Neutrophil (primary cell): ENCODE results near the gene EMILIN1.

Experiments used
- H3K27ac ChIP-seq: fragments of 200-600 bp; sonication (generic); 2 replicates; pipeline ENCODE4 v1.5.1; 2016; ENCODE audit warnings: mild to moderate bottlenecking, moderate library complexity
- H3K27me3 ChIP-seq: fragments of 200-600 bp; sonication (generic); 2 replicates; pipeline ENCODE4 v1.6.0; 2016; ENCODE audit warnings: mild to moderate bottlenecking
- H3K36me3 ChIP-seq: fragments of 200-600 bp; sonication (generic); 2 replicates; pipeline ENCODE4 v1.5.1; 2017
- H3K4me1 ChIP-seq, 2 experiments: fragments of 200-600 bp in 1 of 2; sonication (generic) in 1 of 2; 1 replicate in 1 of 2; 2 replicates in 1 of 2; pipeline versions ENCODE4 v1.5.1 to v1.6.1; 2013 to 2016; ENCODE audit warnings: low read depth in 1 of 2, low read length in 1 of 2, mild to moderate bottlenecking in 1 of 2, moderate library complexity in 1 of 2; ENCODE audit not compliant: control insufficient read depth in 1 of 2, insufficient read depth in 1 of 2
- H3K4me3 ChIP-seq, 2 experiments: fragments of 200-600 bp in 1 of 2; sonication (generic) in 1 of 2; 1 replicate in 1 of 2; 2 replicates in 1 of 2; pipeline ENCODE4 v1.5.1; 2013 to 2016; ENCODE audit warnings: low read depth in 1 of 2, low read length in 1 of 2, mild to moderate bottlenecking in 1 of 2, moderate library complexity in 1 of 2
- H3K9me3 ChIP-seq: fragments of 200-600 bp; sonication (generic); 2 replicates; pipeline ENCODE4 v1.5.1; 2016
- CTCF ChIP-seq: fragments of 200-600 bp; sonication (generic); IDR thresholded peaks from 2 replicates; pipeline ENCODE4 v1.5.1; 2016; ENCODE audit warnings: antibody characterized with exemption

Gene EMILIN1

GRCh38 chr2:27057184-27057583 is 21.2 kb upstream of the EMILIN1 start:
- Histone ChIP-seq H3K9me3 (no peaks in the 10 kb centered on the region), H3K4me1 (peaks cover under 1 to 2% of the 10 kb centered on the region in 2 experiments), H3K4me3 (no peak overlapping the region), H3K36me3 (peaks cover 59% of the 10 kb centered on the region), H3K27me3 (no peaks in the 10 kb centered on the region), H3K27ac (no peak overlapping the region)
- TF ChIP-seq CTCF, result no peak

- TF ChIP-seq CTCF, result no peak
- H3K36me3 ChIP-seq, result peaks cover 69% of the 10 kb centered on the region
- no peaks in the 10 kb centered on the region for H3K27me3 ChIP-seq
- H3K4me3 ChIP-seq, result no peak overlapping the region
- no peaks in the 10 kb centered on the region for H3K9me3 ChIP-seq
- no peak overlapping the region for H3K27ac ChIP-seq
- no peaks in the 10 kb centered on the region for H3K4me1 ChIP-seq
Measured at GRCh38 chr2:27058210-27058609, 20.2 kb upstream of the EMILIN1 start.

- H3K27me3 ChIP-seq, result no peaks in the 10 kb centered on the region
- H3K4me3 ChIP-seq, result no peak overlapping the region
- H3K9me3 ChIP-seq, result no peaks in the 10 kb centered on the region
- no peaks in the 10 kb centered on the region for H3K4me1 ChIP-seq
- TF ChIP-seq CTCF, result no peak
- peaks cover 65% of the 10 kb centered on the region for H3K36me3 ChIP-seq
- H3K27ac ChIP-seq, result no peak overlapping the region
Measured at GRCh38 chr2:27059141-27059820, 19.1 kb upstream of the EMILIN1 start.

- H3K9me3 ChIP-seq, result no peaks in the 10 kb centered on the region
- peaks cover 61% of the 10 kb centered on the region for H3K36me3 ChIP-seq
- no peak overlapping the region for H3K27ac ChIP-seq
- H3K27me3 ChIP-seq, result no peaks in the 10 kb centered on the region
- H3K4me3 ChIP-seq, result no peak overlapping the region
- H3K4me1 ChIP-seq, result no peaks in the 10 kb centered on the region
- TF ChIP-seq CTCF, result no peak
Measured at GRCh38 chr2:27060323-27060722, 18.1 kb upstream of the EMILIN1 start.

DNA sequence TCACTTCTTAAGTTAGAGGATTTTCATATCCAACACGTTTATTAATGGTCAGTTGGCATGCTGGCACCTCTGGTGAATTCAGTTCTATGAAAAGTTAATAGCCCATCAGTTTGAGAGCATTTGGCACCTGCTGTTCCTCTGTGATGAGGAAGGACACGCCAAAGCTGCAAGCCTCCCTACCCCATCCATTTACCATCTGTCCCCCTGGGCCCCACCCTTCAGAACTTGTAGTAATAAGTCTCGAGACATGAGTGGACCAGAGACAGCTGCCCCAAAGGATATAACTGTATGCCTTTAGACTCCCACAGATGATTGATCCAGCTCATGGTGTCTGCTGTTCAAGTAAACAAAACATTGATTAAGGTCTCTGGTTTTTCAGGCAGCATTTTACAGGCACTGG is 13.3 kb upstream of the EMILIN1 start:
- Histone ChIP-seq H3K27me3 (no peaks in the 10 kb centered on the region), H3K9me3 (no peaks in the 10 kb centered on the region), H3K4me1 (peaks cover 3 to 7% of the 10 kb centered on the region in 2 experiments), H3K36me3 (peaks cover 60% of the 10 kb centered on the region), H3K4me3 (no peak overlapping the region), H3K27ac (no peak overlapping the region)
- no peak for TF ChIP-seq CTCF
